MG63 (cell line): ENCODE results near the gene LRG1. TPM values are rescaled to one million over a fixed set of nuclear protein-coding genes. Genes with fewer than 3 reads are reported as not detected.

Experiments used
- DNase-seq: peaks from one replicate; pipeline ENCODE4 v3.0.0-alpha.2; 2020
- H3K27me3 ChIP-seq: fragments of 250-450 bp; sonication (Bioruptor Pico); 2 replicates; pipeline ENCODE4 v1.5.1; 2020; ENCODE audit warnings: mild to moderate bottlenecking, moderate library complexity
- H3K36me3 ChIP-seq: fragments of 250-450 bp; sonication (Bioruptor Pico); 2 replicates; pipeline ENCODE4 v1.5.1; 2020; ENCODE audit warnings: mild to moderate bottlenecking, moderate library complexity
- H3K4me3 ChIP-seq: fragments of 250-450 bp; sonication (Bioruptor Pico); 2 replicates; pipeline ENCODE4 v1.5.1; 2020; ENCODE audit warnings: mild to moderate bottlenecking, moderate library complexity
- H3K9me3 ChIP-seq: fragments of 250-450 bp; sonication (Bioruptor Pico); 2 replicates; pipeline ENCODE4 v1.5.1; 2020; ENCODE audit warnings: mild to moderate bottlenecking, moderate library complexity
- total RNA-seq: library from RNA; depleted of rRNA; stranded (reverse); fragments of >200 nt; shearing (Covaris generic); gene quantifications from 2 replicates; pipeline ENCODE4 v1.2.3, GENCODE V29; 2014; ENCODE audit warnings: low replicate concordance

The LRG1 gene
- total RNA-seq, 1 experiment from 2014 or later, result not detected

GRCh38 chr19:4524808-4525562, 14.9 kb downstream of the LRG1 start:
- Histone ChIP-seq H3K9me3 (no peaks in the 10 kb centered on the region), H3K36me3 (no peaks in the 10 kb centered on the region), H3K27me3 (no peaks in the 10 kb centered on the region), H3K4me3 (no peak overlapping the region)
- DNase-seq, result peak; percentile 38

GRCh38 chr19:4523306-4524110, 16.3 kb downstream of the LRG1 start:
- H3K36me3 ChIP-seq, result no peaks in the 10 kb centered on the region
- H3K4me3 ChIP-seq, result no peak overlapping the region
- peak; percentile 44 for DNase-seq
- H3K27me3 ChIP-seq, result no peaks in the 10 kb centered on the region
- H3K9me3 ChIP-seq, result no peaks in the 10 kb centered on the region

- DNase-seq, result no peak
- H3K4me3 ChIP-seq, result no peak overlapping the region
- no peaks in the 10 kb centered on the region for H3K9me3 ChIP-seq
- no peaks in the 10 kb centered on the region for H3K36me3 ChIP-seq
- H3K27me3 ChIP-seq, result no peaks in the 10 kb centered on the region
Observed at GRCh38 chr19:4522291-4523002, 17.4 kb downstream of the LRG1 start.

GRCh38 chr19:4521888-4522242, 18.0 kb downstream of the LRG1 start:
- no peaks in the 10 kb centered on the region for H3K27me3 ChIP-seq
- H3K9me3 ChIP-seq, result no peaks in the 10 kb centered on the region
- no peak for DNase-seq
- no peaks in the 10 kb centered on the region for H3K36me3 ChIP-seq
- H3K4me3 ChIP-seq, result no peak overlapping the region

- Histone ChIP-seq H3K27me3 (no peaks in the 10 kb centered on the region), H3K4me3 (no peak overlapping the region), H3K36me3 (no peaks in the 10 kb centered on the region), H3K9me3 (no peaks in the 10 kb centered on the region)
- DNase-seq, result no peak
Observed at GRCh38 chr19:4521170-4521887, 18.5 kb downstream of the LRG1 start.

GRCh38 chr19:4519521-4520277, 20.1 kb downstream of the LRG1 start:
- H3K36me3 ChIP-seq, result no peaks in the 10 kb centered on the region
- DNase-seq, result no peak
- no peaks in the 10 kb centered on the region for H3K27me3 ChIP-seq
- H3K4me3 ChIP-seq, result no peak overlapping the region
- no peaks in the 10 kb centered on the region for H3K9me3 ChIP-seq

- Histone ChIP-seq H3K27me3 (no peaks in the 10 kb centered on the region), H3K9me3 (no peaks in the 10 kb centered on the region), H3K4me3 (no peak overlapping the region), H3K36me3 (no peaks in the 10 kb centered on the region)
- no peak for DNase-seq
Observed at GRCh38 chr19:4519172-4519496, 20.7 kb downstream of the LRG1 start.

GRCh38 chr19:4518345-4519171, 21.3 kb downstream of the LRG1 start, which contains the start of gene PLIN4:
Gene PLIN4 (minus strand): TSS chr19:4518486. CDS start chr19:4518272, 214 bp downstream.
- H3K9me3 ChIP-seq, result no peaks in the 10 kb centered on the region
- no peak within 1 kb of the TSS for H3K4me3 ChIP-seq
- H3K27me3 ChIP-seq, result no peaks in the 10 kb centered on the region
- peak; percentile 17 for DNase-seq
- H3K36me3 ChIP-seq, result no peaks in the 10 kb centered on the region

- no peaks in the 10 kb centered on the region for H3K27me3 ChIP-seq
Observed at GRCh38 chr19:4517451-4518057, 22.3 kb downstream of the LRG1 start.

GRCh38 chr19:4516939-4517300, 22.9 kb downstream of the LRG1 start:
- Histone ChIP-seq H3K4me3 (no peak overlapping the region), H3K27me3 (no peaks in the 10 kb centered on the region), H3K9me3 (no peaks in the 10 kb centered on the region), H3K36me3 (no peaks in the 10 kb centered on the region)
- no peak for DNase-seq

More at GRCh38 chr19:4517451-4518057, 22.3 kb downstream of the LRG1 start:
- H3K4me3 ChIP-seq, result no peak overlapping the region
- no peaks in the 10 kb centered on the region for H3K9me3 ChIP-seq
- H3K36me3 ChIP-seq, result no peaks in the 10 kb centered on the region
- no peak for DNase-seq

- Histone ChIP-seq H3K36me3 (no peaks in the 10 kb centered on the region), H3K4me3 (no peak overlapping the region), H3K9me3 (no peaks in the 10 kb centered on the region), H3K27me3 (no peaks in the 10 kb centered on the region)
- no peak for DNase-seq
Observed at GRCh38 chr19:4516199-4516938, 23.5 kb downstream of the LRG1 start.

GRCh38 chr19:4515732-4516131, 24.1 kb downstream of the LRG1 start:
- Histone ChIP-seq H3K9me3 (no peaks in the 10 kb centered on the region), H3K27me3 (no peaks in the 10 kb centered on the region), H3K4me3 (no peak overlapping the region), H3K36me3 (no peaks in the 10 kb centered on the region)
- DNase-seq, result no peak

GRCh38 chr19:4513248-4513647, 26.6 kb downstream of the LRG1 start:
- H3K4me3 ChIP-seq, result no peak overlapping the region
- no peaks in the 10 kb centered on the region for H3K36me3 ChIP-seq
- no peak for DNase-seq
- no peaks in the 10 kb centered on the region for H3K9me3 ChIP-seq
- no peaks in the 10 kb centered on the region for H3K27me3 ChIP-seq

GRCh38 chr19:4512070-4512469, 27.8 kb downstream of the LRG1 start:
- H3K36me3 ChIP-seq, result no peaks in the 10 kb centered on the region
- no peak for DNase-seq
- H3K4me3 ChIP-seq, result no peak overlapping the region
- no peaks in the 10 kb centered on the region for H3K27me3 ChIP-seq
- no peaks in the 10 kb centered on the region for H3K9me3 ChIP-seq
